GM12891 (cell line): ENCODE measurements around the gene BMS1.

Experiments
- PAX5 ChIP-seq: IDR thresholded peaks from 2 replicates; pipeline ENCODE4 v1.6.1; 2011; ENCODE audit warnings: low read length, moderate library complexity, mild to moderate bottlenecking; ENCODE audit not compliant: insufficient read depth, severe bottlenecking
- POLR2A ChIP-seq: IDR thresholded peaks from 2 replicates; pipeline ENCODE4 v1.6.1; 2011; ENCODE audit warnings: low read depth, low read length, control low read depth
- POLR2AphosphoS5 ChIP-seq: IDR thresholded peaks from 2 replicates; pipeline ENCODE4 v1.6.1; 2011; ENCODE audit warnings: low read depth, low read length, control low read depth

DNA sequence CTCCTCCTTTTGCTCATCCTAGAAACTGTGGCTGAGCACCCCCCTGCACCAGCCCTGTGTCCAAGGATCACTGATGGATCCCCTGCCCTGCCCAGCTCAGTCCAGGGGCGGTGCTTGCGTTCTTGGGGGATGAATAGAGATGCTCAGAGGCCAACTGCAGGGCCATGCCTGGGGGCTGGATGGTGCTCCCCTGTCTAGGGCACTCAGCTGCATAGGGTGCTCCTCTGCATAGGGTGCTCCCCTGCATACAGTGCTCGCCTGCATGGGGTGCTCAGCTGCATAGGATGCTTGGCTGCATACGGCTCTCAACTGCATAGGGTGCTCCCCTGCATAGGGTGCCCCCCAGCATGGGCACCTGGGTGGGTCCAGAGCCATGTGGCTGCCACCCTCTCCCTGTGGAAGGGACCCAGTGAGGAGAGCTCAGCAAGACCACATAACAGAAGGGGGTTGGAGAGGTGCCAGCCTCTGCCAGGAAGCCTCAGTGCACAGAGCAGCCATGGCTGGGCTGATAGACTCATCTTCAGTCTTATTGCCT, 95.0 kb downstream of the BMS1 start:
- TF ChIP-seq POLR2AphosphoS5 = no peak
- TF ChIP-seq POLR2A = no peak
- no peak for TF ChIP-seq PAX5
